UCSD-AML1 (cell line): Measurements from ENCODE around the gene C10orf88.
A peak's percentile ranks its signal among the peaks of the same experiment; 100 is the strongest.
"Not testable (repeated sequence)": the region's sequence is repeated elsewhere in the genome, so short reads cannot be mapped to it uniquely, and the experiment has no call there.

Experiments
- DNase-seq: peaks from one replicate; lab custom pipeline; 2025; ENCODE audit not compliant: unreplicated experiment; lab: John Stamatoyannopoulos, UW

Gene C10orf88

GRCh38 chr10:122962405-122962804 lies 8.4 kb upstream of the C10orf88 start:
- no peak for DNase-seq

DNA sequence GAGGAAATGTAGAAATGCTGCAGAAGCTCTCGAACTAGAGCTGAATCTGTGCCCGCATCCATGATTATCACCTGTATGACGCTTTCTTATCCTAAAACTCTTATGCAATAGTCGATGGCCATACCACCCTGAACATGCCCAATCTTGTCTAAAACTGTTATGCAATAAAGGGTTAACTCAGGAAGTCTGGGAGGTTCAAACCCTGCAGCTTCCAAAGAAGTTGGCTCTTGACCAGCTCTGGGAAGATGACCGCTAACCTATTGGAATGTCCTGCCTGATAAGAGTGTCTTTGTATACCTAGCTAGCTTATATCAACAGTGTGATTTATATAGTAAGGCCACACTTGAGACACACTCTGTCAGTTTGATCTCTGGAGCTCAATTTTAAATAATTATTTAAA lies 3.4 kb upstream of the C10orf88 start:
- no peak for DNase-seq

- DNase-seq = no peak
Observed at GRCh38 chr10:122955892-122956291, 1.9 kb upstream of the C10orf88 start.

DNA sequence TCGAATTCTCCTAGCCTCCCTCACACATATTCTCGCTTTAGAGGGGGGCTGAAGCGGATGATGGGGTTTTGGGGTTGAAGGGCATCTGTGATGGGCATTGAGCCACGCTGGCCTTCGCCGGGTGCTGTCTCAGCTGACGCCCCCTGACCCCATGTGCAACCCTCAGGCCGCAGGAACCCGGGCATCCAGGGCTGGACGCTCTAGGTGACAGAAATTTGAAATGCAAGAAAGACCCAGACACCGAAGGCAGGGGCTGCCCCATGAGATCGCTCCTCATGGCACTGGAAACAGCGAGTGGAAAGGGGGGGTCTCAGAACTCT lies 664 bp upstream of the C10orf88 start:
- DNase-seq = no peak

- no peak for DNase-seq
Observed at GRCh38 chr10:122949296-122949695, 4.7 kb downstream of the C10orf88 start.

DNA sequence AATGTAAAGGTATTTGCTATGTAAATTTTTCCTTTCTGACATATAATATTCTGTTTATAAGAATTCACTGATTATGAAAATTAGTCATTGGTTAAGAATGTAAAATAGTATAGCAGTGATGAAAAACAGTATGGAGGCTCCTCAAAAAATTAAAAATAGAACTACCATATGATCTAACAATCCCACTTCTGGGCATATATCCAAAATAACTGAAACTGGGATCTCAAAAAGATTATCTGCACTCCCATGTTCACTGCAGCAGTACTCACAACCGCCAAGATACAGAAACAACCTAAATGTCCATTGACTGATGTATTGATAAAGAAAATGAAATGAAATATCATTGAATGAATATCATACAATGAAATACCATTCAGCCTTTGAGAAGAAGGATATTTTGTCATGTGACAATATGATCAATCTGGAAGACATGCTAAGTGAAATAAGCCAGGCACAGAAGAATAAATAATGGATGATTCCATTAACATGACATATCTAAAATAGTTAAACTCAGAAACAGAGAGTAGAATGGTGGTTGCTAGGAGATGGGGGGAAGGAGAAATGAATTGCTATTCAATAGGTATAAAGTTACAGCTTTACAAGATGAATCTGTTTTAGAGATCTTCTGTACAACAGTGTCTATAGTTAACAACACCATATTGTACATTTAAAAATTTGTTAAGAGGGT lies 14.0 kb downstream of the C10orf88 start:
- DNase-seq = no peak

- DNase-seq = no peak
Observed at GRCh38 chr10:122939133-122939855, 14.7 kb downstream of the C10orf88 start.

GRCh38 chr10:122931088-122931906 lies 22.7 kb downstream of the C10orf88 start:
- DNase-seq = no peak

DNA sequence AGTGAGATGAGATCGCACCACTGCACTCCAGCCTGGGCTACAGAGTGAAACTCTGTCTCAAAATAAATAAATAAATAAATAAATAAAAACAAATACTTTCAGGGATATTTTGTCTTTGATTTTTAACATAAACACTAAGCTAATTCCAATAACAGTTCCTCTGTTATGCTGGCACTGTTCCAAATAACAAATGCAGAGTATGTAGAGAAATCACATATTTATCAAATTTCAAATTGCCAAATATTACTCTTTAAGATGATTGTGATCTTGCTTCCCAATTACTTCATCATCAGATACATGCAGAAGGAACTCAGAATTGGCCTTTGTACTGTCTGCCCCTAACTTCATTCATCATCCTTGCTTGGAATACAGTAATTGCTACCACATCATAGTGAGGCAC lies 23.9 kb downstream of the C10orf88 start:
- no peak for DNase-seq

GRCh38 chr10:122915700-122916099 lies 38.3 kb downstream of the C10orf88 start:
- no peak for DNase-seq

GRCh38 chr10:122911889-122912484 lies 42.0 kb downstream of the C10orf88 start:
- DNase-seq = peak; percentile 67

- no peak for DNase-seq
Observed at GRCh38 chr10:122910310-122910709, 43.7 kb downstream of the C10orf88 start, which contains the start of gene FAM24A. FAM24A (plus strand) TSS chr10:122910610; CDS start chr10:122911635, 1,025 bp downstream.

- not testable (repeated sequence) for DNase-seq
Observed at GRCh38 chr10:122903861-122904260, 50.2 kb downstream of the C10orf88 start.

GRCh38 chr10:122894261-122894944 lies 59.6 kb downstream of the C10orf88 start:
- DNase-seq = no peak

GRCh38 chr10:122884166-122884565 lies 69.9 kb downstream of the C10orf88 start:
- DNase-seq = no peak

DNA sequence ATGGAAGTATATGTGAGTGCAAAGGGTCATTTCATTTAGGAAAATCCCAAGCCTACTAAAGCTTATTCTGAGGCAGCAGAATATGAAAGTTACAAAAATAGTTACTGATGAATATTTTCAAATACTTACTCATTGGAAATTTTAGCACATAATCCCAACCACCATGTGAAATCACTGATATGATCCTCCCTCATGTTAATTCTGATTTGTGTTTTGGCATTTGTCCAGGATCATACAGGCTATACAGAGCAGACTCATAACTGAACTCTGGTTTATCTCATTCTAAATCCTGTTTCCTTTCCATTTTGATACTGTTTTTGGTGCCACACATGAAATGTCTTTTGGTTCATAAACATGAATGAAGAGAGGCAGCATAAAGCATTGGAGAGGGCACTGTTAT lies 71.3 kb downstream of the C10orf88 start:
- no peak for DNase-seq
